GM18508 (cell line): ENCODE measurements around the gene CCRL2.

Experiments used
- ATAC-seq: cut with Tn5 transposase; IDR thresholded peaks from one replicate; pipeline ENCODE4 v1.9.1; 2021; ENCODE audit warnings: moderate number of reproducible peaks; ENCODE audit not compliant: insufficient read depth, unreplicated experiment

CCRL2 gene, protein sequence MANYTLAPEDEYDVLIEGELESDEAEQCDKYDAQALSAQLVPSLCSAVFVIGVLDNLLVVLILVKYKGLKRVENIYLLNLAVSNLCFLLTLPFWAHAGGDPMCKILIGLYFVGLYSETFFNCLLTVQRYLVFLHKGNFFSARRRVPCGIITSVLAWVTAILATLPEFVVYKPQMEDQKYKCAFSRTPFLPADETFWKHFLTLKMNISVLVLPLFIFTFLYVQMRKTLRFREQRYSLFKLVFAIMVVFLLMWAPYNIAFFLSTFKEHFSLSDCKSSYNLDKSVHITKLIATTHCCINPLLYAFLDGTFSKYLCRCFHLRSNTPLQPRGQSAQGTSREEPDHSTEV

DNA sequence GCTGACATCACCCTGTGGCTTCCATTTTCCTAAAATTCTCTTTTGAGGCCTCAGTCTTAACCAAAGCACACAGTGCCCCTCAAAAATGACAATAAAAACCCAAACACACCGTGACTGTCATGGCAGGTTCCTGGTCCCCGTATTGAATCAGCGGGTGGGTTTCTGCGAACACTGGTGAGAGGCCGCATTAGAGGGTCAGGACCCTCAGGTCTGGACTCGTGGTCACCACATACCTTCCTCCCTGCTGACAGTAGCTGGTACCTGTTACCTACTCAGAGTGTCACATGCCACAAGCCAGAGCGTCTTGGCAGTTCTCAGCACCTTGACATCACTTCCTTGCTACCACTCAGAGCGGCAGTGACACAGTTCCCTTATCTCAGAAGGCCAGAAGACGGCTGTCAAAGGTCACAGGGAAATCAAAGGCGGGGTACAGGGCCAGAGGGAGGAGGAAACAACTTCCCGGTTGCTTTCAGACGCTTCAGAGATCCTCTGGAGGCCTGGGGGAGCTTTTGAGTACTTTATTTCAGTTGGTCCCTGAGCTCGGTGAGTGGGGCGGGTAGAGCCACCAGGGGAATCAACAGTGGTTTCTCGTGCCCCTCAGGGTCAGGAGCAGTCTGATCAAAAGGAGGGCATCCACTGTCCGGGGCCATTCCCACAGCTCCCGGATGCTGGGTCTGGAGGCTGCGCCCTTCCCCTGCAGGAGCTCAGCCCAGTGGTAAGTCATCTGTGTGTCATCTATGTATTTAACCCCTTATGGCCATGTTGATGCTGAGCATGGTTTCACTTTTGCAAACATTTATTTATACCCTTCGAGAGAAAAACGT, at the start of gene CCRL2, which contains the start of gene CCR5AS:
Gene CCRL2 (plus strand): TSS at position 472 of the 824 bp plus-strand sequence. CDS start 821 bp downstream, outside the sequence.
Gene CCR5AS (minus strand): TSS at position 279 of the 824 bp plus-strand sequence.
- ATAC-seq = no peak

DNA sequence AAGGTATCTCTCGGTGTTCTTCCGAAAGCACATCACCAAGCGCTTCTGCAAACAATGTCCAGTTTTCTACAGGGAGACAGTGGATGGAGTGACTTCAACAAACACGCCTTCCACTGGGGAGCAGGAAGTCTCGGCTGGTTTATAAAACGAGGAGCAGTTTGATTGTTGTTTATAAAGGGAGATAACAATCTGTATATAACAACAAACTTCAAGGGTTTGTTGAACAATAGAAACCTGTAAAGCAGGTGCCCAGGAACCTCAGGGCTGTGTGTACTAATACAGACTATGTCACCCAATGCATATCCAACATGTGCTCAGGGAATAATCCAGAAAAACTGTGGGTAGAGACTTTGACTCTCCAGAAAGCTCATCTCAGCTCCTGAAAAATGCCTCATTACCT, 48.6 kb upstream of the CCRL2 start:
- ATAC-seq = no peak

DNA sequence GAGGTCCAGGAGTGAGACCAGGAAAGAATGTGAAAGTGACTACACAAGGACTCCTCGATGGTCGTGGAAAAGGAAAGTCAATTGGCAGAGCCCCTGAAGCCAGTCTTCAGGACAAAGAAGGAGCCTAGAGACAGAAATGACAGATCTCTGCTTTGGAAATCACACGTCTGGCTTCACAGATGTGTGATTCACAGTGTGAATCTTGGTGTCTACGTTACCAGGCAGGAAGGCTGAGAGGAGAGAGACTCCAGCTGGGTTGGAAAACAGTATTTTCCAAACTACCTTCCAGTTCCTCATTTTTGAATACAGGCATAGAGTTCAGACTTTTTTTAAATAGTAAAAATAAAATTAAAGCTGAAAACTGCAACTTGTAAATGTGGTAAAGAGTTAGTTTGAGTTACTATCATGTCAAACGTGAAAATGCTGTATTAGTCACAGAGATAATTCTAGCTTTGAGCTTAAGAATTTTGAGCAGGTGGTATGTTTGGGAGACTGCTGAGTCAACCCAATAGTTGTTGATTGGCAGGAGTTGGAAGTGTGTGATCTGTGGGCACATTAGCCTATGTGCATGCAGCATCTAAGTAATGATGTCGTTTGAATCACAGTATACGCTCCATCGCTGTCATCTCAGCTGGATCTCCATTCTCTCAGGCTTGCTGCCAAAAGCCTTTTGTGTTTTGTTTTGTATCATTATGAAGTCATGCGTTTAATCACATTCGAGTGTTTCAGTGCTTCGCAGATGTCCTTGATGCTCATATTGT, 47.1 kb upstream of the CCRL2 start:
- ATAC-seq = no peak

DNA sequence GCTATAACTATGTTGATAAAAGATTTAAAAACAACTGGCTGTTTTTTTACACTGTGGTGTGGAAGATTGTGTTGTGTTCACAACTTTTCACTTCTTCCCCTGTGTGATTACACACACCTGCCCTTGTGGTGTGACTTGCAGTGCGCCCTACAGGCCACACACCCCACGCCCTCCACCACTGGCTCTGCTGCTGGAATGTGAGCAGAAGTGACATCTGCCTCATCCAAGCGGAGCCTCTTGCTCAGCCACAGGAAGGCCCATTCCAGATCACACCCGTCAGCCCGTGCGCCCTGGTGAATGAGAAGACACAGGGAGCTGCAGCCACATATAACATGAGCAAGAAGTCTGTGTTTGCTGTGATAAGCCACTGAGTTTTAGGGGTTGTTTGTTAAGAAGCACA, 46.2 kb upstream of the CCRL2 start:
- no peak for ATAC-seq

DNA sequence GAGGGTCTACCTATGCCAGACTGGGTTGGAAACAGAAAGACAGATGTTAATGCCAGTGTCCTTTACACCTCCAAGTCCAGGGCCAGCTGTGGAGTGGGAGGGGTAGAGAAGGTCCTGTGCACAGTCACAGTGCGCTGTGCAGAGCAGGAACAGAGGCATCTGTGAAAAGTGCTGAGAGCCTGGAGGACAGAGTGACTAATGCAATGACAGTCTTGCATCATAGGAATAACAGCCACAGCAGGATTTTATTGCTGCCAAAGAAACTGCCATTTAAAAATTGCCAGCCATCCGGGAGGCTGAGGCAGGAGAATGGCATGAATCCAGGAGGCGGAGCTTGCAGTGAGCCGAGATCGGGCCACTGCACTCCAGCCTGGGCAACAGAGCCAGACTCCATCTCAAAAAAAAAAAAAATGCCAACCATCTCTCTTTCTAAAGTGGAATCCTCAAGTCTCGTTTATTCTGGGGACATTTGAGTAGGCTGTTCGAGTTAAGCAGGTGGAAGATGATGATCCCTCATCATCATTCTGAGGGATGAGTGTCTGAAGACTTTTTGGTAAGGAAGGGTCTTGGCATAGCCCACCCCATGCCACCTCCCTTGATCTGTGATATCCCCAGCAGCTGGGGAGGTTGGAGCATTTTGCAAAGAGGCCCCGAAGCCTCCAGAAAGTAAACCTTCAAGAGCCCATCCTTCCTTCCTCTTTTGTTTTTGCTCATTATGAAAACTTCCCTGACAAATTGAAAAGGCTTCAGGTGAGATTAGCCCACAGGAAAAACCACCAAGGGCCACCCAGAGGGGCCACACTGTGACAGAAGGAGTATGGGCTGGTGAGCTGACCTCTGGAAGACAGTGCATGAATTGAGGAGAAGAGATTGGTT, 45.4 kb upstream of the CCRL2 start:
- ATAC-seq = no peak

DNA sequence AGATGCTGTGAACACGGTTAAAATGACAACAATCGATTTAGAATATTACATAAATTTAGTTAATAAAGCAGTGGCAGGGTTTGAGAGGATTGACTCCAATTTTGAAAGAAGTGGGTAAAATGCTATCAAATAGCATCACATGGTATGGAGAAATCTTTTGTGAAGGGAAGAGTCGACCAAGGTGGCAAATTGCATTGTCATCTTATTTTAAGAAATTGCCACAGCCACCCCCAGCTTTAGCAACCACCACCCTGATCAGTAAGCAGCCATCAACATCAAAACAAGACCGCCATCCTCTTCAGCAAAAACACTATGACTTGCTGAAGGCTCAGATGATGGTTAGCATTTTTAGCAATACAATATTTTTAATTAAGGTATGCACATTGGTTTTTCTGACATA, 42.0 kb upstream of the CCRL2 start:
- no peak for ATAC-seq

DNA sequence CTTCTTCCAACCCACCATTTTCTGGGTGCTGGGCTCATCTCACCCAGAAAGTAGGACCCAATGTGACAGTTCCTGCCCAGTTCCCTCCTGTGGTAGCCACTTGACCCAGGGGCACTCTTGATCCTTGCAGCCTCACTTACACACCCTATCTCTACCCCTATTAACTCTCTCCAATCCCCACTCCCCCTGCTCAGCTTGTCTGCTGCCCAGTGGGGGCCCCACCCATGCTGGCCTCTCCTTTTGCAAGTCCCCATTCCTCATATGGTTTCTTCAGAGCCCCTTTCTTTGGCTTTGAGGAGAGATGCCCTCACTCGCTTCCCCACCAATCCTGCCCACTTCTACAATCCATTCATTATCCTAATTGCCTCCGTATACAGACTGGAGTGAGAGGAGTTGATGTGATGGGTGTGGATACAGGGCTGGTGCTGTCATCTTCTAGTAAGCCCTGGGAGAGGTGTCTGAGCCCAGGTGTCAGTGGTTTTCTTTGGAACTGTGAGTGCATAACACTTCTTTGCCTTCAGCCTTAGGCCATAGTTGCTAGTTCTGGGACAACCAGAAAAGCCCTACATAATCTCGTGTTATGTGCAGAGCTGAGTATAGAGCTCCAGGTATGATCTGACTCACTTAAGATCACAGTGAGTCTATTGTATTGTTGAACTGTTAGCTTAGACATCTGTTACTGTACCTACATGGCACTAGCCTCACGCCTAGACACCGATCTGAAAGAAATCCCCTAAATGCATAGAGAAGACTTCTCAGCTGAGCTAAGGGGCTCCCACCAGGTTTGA, 41.1 kb upstream of the CCRL2 start:
- no peak for ATAC-seq

DNA sequence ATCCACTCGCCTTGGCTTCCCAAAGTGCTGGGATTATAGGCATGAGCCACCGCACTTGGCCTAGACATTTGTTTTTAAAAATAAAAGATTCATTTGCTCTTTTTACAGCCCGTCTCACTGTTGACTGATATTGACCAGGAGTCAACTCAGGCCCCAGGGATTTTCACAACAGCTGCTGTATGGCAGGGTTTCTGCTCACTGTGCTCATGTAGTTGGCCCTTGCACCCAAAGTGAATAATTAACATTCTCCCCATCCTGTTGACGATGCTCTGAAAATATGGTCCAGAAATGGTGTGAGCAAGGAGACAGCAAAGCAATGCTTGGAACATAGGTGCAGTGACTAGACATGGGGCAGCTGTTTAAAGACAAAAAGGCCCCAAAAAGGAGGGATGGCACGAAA, 39.2 kb upstream of the CCRL2 start:
- no peak for ATAC-seq

DNA sequence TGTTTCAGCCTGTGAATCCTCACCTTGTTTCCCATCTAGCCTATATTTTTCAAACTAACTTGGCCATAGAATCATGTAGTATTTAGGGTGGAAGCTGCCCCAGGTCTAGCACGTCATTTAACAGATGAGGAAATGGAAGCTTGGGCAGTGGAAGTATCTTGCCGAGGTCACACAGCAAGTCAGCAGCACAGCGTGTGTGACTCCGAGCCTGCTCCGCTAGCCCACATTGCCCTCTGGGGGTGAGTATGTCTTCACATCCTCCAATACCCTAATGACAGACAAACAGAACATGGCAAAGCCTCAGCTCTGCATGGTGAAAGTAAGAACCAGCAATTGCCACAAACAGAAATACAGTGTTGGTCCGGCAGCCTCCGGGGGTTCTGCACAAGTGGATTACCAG, 38.5 kb upstream of the CCRL2 start:
- no peak for ATAC-seq

DNA sequence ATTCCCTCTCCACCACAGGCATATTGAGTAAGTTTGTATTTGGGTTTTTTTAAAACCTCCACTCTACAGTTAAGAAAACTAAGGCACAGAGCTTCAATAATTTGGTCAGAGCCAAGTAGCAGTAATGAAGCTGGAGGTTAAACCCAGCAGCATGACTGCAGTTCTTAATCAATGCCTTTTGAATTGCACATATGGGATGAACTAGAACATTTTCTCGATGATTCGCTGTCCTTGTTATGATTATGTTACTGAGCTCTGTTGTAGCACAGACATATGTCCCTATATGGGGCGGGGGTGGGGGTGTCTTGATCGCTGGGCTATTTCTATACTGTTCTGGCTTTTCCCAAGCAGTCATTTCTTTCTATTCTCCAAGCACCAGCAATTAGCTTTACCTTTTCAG, 37.9 kb upstream of the CCRL2 start:
- ATAC-seq = no peak

DNA sequence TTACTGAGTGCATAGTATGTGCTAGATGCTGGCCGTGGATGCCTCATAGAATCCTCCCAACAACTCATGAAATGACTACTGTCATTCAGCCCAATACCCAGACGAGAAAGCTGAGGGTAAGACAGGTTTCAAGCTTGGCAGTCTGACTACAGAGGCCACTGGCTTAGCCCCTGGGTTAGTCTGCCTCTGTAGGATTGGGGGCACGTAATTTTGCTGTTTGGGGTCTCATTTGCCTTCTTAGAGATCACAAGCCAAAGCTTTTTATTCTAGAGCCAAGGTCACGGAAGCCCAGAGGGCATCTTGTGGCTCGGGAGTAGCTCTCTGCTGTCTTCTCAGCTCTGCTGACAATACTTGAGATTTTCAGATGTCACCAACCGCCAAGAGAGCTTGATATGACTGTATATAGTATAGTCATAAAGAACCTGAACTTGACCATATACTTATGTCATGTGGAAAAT, 37.4 kb upstream of the CCRL2 start:
- no peak for ATAC-seq

DNA sequence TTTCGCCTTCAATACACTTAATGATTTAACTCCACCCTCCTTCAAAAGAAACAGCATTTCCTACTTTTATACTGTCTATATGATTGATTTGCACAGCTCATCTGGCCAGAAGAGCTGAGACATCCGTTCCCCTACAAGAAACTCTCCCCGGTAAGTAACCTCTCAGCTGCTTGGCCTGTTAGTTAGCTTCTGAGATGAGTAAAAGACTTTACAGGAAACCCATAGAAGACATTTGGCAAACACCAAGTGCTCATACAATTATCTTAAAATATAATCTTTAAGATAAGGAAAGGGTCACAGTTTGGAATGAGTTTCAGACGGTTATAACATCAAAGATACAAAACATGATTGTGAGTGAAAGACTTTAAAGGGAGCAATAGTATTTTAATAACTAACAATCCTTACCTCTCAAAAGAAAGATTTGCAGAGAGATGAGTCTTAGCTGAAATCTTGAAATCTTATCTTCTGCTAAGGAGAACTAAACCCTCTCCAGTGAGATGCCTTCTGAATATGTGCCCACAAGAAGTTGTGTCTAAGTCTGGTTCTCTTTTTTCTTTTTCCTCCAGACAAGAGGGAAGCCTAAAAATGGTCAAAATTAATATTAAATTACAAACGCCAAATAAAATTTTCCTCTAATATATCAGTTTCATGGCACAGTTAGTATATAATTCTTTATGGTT, 36.1 kb upstream of the CCRL2 start, which contains the start of gene CCR5:
Gene CCR5 (plus strand): TSS at position 108 of the 680 bp plus-strand sequence. CDS start 1,957 bp downstream, outside the sequence.
- no peak for ATAC-seq

DNA sequence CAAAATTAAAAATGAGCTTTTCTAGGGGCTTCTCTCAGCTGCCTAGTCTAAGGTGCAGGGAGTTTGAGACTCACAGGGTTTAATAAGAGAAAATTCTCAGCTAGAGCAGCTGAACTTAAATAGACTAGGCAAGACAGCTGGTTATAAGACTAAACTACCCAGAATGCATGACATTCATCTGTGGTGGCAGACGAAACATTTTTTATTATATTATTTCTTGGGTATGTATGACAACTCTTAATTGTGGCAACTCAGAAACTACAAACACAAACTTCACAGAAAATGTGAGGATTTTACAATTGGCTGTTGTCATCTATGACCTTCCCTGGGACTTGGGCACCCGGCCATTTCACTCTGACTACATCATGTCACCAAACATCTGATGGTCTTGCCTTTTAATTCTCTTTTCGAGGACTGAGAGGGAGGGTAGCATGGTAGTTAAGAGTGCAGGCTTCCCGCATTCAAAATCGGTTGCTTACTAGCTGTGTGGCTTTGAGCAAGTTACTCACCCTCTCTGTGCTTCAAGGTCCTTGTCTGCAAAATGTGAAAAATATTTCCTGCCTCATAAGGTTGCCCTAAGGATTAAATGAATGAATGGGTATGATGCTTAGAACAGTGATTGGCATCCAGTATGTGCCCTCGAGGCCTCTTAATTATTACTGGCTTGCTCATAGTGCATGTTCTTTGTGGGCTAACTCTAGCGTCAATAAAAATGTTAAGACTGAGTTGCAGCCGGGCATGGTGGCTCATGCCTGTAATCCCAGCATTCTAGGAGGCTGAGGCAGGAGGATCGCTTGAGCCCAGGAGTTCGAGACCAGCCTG, 35.3 kb upstream of the CCRL2 start:
- no peak for ATAC-seq

DNA sequence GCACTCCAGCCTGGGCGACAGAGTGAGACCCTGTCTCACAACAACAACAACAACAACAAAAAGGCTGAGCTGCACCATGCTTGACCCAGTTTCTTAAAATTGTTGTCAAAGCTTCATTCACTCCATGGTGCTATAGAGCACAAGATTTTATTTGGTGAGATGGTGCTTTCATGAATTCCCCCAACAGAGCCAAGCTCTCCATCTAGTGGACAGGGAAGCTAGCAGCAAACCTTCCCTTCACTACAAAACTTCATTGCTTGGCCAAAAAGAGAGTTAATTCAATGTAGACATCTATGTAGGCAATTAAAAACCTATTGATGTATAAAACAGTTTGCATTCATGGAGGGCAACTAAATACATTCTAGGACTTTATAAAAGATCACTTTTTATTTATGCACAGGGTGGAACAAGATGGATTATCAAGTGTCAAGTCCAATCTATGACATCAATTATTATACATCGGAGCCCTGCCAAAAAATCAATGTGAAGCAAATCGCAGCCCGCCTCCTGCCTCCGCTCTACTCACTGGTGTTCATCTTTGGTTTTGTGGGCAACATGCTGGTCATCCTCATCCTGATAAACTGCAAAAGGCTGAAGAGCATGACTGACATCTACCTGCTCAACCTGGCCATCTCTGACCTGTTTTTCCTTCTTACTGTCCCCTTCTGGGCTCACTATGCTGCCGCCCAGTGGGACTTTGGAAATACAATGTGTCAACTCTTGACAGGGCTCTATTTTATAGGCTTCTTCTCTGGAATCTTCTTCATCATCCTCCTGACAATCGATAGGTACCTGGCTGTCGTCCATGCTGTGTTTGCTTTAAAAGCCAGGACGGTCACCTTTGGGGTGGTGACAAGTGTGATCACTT, 34.3 kb upstream of the CCRL2 start:
- no peak for ATAC-seq

DNA sequence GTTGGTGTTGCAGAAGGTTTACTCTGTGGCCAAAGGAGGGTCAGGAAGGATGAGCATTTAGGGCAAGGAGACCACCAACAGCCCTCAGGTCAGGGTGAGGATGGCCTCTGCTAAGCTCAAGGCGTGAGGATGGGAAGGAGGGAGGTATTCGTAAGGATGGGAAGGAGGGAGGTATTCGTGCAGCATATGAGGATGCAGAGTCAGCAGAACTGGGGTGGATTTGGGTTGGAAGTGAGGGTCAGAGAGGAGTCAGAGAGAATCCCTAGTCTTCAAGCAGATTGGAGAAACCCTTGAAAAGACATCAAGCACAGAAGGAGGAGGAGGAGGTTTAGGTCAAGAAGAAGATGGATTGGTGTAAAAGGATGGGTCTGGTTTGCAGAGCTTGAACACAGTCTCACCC, 32.3 kb upstream of the CCRL2 start:
- no peak for ATAC-seq

DNA sequence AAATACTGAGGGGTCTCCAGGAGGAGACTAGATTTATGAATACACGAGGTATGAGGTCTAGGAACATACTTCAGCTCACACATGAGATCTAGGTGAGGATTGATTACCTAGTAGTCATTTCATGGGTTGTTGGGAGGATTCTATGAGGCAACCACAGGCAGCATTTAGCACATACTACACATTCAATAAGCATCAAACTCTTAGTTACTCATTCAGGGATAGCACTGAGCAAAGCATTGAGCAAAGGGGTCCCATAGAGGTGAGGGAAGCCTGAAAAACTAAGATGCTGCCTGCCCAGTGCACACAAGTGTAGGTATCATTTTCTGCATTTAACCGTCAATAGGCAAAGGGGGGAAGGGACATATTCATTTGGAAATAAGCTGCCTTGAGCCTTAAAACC, 31.8 kb upstream of the CCRL2 start:
- no peak for ATAC-seq

DNA sequence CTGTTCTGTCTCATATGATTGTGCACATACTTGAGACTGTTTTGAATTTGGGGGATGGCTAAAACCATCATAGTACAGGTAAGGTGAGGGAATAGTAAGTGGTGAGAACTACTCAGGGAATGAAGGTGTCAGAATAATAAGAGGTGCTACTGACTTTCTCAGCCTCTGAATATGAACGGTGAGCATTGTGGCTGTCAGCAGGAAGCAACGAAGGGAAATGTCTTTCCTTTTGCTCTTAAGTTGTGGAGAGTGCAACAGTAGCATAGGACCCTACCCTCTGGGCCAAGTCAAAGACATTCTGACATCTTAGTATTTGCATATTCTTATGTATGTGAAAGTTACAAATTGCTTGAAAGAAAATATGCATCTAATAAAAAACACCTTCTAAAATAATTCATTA, 31.2 kb upstream of the CCRL2 start:
- no peak for ATAC-seq
